ENCODE measurements around the gene FOXP1.

- TF ChIP-seq POLR2A (IDR thresholded peaks at IDR 0.05): no peak
- TF ChIP-seq CTCF (IDR thresholded peaks at IDR 0.05): no peak
Observed at GRCh38 chr3:71430941-71431552, 152.5 kb downstream of the FOXP1 start.

All from adrenal gland (tissue), 5 donors.